Fibroblast of skin of scalp (primary cell): ENCODE results near the gene NRG2.

Source experiments
- DNase-seq: peaks from one replicate; pipeline ENCODE4 v3.0.0-alpha.2; 2013

The NRG2 gene

DNA sequence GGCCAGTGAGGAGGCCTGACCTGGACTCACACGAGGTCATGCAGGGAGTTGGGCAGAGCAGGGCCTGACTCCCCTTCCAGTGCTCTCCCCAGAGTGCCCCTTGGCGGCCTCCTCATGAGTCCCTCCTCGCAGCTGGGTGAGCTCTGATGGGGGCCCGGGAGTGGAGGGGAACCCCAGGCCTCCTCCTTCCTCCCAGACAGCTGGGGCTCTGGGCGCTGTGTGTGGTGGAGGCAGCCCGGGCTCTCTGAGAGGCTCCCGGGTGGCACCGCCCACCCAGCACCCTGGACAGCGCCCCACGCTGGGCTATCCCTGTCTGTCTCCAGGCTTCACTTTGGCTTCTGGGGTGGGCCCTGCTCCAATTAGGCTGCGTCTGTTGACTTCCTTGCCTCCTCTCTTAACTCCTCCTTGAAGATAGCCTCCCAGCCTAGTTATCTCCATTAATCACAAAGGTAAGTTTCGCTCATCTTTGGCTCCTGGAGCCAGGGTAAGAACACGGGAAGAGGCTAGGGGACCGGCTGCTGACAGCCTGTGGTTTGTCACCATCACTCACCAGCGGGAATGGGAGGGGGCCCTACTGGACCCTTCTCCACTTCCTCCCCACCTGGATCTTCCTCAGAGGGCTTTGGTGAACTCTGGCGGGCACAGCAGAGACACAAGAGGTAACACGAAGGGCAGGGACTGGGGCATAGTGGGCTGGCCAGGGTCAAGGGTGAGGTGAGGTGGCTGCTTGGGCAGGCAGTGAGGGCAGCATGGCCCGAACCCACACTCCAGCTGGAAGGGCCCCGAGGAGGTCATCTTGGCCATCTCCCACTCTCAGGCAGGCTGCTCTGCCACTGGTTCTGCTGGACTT, 234.4 kb downstream of the NRG2 start:
- peak; percentile 46 for DNase-seq

DNA sequence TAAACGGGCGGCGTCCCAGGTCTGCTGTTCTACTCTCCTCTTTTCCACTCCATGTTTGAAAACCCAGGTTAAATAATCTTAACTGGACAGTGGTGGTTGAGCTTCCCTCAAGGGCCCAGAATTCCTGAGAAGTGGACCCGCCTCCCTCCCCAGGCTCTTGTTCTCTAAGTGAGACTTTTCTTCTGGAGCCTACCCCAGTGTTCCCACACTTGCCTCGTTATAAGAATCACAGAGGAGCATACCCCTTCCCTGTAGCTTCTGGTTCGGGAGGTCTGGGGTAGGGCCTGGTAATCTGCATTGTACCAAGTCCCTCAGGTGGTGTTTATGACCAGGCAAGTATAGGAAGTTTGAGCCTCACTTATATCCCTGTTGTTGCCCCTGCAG, 235.5 kb downstream of the NRG2 start:
- no peak for DNase-seq

DNA sequence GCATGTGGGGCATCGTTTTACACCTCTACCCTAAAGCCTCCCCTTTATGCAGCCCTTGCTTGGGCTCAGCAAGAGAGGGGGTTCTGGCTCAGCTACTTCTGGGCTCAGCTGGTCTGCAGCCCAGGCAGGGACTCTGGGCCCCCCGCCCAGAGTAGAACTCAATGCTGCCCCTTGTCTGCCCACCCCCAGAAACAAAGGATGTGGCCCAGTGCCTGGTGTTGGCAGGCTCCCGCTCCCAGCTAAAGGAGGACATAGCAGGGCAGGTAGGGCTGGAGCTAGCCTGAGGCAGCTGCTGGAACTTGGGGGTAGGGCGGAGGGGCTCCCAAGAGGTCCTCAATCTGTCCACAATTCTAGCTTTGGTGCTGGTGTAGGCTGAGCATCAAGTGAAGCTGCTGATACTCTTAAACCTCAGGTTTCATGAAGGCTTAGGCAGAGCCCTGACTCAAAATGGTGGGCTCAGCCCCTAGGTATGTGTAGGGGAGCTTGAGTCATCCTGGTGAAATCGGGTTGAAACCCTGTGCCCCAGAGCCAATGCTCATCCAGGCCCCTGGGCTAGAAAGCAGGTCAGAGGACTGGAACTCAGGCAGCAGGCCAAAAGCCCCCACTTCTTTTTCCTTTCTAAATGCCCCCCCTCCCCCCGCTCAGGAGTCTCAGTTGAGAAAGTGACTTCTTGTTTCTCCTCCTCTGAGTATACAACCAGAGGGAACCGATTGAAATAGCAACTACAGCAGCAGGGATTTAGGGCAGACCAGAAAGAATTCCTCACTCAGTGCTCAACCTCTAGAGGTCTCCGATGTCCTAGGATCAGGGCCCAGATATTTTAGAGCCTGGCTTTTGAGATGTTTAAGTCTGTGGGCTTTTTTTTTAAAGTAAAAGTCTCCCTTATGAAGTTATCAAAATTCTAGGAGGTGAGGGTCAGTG, 236.1 kb downstream of the NRG2 start:
- no peak for DNase-seq

DNA sequence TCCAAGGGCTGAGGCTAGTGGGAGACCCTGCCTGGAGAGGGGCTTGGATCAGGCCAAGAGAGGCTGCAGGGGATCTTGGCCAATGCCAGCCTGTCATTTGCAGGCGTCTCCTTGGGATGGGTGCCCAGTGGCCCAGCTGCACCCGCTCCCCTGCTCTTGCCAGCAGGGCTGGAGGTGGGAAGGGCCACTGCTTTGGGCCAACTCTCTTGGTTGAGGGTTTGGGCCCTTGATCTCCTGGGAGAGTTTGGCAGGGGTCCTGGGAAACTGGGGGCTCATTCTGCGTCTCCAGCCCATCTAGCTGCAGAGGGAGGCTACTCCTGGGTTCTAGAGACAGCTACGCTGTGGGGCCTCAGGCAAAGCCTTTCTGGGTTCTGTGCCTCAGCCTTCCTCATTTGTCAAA, 237.0 kb downstream of the NRG2 start:
- no peak for DNase-seq

DNA sequence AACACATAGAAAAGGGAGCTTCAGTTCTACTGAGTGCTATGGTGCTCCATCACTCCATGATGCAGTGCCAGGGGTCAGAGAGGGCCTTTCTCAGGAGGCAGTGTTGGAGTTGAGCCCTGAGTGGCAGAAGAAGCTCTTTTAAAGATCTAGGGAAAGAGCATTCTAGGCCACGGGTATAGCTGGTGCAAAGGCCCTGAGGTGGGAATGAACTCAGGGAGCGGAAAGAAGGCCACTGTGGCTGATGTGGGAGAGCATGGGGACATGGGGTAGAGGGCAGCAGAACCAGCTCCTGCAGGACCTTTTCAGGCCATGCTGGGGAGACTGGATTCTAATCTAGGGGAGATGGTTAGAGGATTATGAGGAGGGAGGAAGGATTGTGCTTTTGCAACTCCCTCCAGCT, 237.6 kb downstream of the NRG2 start:
- DNase-seq, result no peak

DNA sequence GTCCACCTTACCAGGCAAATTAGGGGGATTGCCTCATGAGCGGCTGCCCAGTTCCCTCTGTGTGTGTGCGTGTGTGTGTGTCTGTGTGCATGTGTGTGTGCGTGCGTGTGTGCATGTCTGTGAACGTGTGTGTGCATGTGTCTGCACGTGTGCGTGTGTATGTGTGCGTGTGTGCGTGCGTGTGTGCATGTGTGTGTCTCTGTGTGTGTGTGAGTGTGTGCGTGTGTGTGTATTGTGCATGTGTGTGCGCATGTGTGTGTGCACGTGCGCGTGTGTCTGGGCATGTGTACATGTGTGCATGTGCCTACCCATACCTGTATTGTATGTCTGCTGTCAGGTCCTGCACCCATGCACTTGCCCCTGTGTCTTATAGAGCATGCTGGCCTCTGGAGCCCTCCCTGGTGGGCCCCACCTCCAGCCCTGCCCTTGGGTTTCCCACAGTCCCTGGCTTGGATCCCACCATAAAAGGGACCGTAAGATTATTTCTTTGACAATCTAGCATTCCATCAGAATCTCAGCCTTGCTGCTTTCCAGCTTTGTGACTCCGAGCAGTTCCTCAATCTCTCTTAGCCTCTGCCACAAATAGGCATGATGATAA, 238.2 kb downstream of the NRG2 start:
- DNase-seq, result no peak

DNA sequence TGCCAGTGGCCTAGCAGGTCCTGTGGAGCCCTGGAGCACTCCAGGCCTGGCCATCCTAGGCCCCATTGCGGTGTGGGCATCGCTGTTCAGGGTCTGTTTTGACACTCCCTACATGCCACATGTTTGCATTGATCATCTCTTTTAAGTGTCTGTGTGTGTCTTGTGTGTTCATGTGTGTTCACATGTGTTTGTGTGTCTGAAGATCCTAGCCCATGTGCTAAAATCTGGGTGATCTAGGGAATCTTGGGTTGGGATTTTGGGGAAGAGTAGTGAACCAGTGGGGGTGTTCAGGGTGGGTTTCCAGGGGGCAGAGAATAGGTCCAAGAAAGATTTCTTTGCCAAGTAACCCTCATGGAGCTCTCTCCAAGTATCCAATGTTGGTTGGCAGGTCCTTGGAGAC, 239.1 kb downstream of the NRG2 start:
- DNase-seq, result no peak

DNA sequence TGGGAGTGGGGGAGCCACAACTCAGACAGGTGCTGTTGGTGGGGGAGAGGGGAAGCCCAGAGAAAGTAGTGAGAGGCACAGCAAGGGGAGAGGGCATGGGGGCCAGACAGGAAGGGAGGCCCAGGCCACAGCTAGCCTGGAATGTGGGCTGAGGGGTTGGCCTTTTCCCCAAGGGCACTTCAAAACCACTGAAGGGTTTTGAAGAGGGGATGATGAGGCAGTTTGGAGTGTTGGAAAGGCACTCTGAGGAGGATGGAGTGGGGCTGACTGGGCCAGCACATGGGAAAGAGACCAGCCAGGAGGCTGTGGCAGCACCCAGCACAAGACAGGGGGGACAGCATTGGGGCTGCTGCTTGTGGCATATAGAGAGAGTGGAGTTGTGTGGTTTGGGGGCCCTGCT, 243.7 kb downstream of the NRG2 start:
- no peak for DNase-seq

DNA sequence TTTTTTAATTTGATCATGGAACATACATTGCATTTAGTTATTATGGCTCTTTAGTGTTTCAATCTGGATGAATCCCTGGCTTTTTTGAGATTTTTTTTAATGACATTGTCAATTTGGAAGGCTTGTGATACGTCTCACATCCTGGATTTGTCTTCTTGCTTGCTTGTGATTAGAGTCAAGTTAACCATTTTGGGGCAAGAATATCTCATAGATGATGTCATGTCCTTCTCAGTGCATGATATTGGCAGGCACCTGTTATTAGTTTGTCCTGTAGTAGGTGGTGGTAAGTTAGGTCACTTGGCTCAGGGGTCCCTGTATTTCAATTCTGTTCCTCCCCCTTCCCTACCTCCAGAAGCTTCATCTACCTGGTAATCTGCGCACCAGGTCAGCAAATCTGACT, 244.2 kb downstream of the NRG2 start:
- DNase-seq, result no peak

DNA sequence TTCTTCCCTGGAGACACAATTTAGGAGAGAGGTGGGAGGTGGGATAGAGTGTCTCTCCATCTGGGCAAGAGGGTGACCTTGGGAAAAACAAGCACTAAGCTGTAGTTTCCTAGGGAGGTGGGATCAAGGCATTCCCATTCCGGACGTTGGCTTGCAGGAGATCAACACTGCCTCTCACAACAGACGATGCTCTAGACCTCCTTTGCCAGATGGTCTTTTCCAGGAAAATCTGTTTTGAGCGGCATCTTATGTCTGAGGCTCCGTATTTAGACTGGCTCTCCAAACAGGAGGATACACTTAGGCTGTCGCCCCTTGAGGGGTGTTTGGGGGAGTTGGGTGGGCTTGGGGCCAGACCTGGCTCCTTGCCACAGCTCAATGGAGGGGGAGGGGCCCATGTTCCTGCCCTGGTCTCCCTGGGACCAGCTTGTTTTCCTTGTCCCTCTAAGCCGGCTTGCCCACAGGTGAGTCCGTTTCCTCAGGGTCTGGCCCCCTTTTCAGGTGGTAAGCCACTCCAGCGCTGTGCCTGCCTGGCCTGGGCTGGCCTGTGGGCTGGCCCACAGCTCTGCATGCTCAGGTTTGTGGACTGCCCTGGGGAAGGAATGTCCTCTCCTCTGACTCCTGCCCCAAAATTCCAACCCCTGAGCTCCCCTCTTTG, 245.1 kb downstream of the NRG2 start:
- no peak for DNase-seq

DNA sequence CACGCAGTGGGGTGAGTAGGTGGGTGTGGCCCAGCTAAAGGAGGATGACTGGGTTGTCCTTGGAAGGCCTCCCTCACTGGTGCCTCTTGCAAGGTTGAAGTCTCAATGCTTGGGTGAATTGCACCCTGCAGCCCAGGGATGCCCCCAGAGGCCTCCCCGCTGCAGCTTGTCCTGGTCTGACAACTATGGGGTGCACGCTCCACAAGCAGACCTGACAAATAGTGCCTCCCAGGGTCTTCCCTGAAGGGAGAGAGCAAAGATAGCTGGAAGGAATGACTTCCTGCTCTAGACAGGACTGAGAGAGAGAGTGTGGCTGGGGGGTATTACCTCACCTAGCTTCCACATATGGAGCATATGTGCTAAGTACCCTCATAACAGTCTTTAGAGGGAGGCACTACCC, 245.8 kb downstream of the NRG2 start:
- no peak for DNase-seq
